Sigmoid colon (tissue), 4 donors: ENCODE results near the gene KREMEN2.

ENCODE experiments used
- POLR2A ChIP-seq, 2 donors: fragments of 450-650 bp; IDR thresholded peaks; one replicate each; pipeline ENCODE4 v1.6.1; 2016; ENCODE audit warnings: antibody characterized with exemption in 2 of 2, mild to moderate bottlenecking in 2 of 2, moderate library complexity in 2 of 2
- POLR2AphosphoS5 ChIP-seq, 4 donors: sonication (generic); formaldehyde crosslinking; IDR thresholded peaks; one replicate each; pipeline ENCODE4 v1.6.1; 2017; ENCODE audit warnings: antibody characterized with exemption in 4 of 4
- TF ChIP-seq, protein P1 (sequence below), 4 experiments: fragments of 450-650 bp in 3 of 4; fragments of 200-600 bp in 1 of 4; IDR thresholded peaks; one replicate each; pipeline ENCODE4 v1.5.1; 2016 to 2019; ENCODE audit warnings: antibody characterized with exemption in 4 of 4, mild to moderate bottlenecking in 3 of 4, moderate library complexity in 2 of 4

DNA sequence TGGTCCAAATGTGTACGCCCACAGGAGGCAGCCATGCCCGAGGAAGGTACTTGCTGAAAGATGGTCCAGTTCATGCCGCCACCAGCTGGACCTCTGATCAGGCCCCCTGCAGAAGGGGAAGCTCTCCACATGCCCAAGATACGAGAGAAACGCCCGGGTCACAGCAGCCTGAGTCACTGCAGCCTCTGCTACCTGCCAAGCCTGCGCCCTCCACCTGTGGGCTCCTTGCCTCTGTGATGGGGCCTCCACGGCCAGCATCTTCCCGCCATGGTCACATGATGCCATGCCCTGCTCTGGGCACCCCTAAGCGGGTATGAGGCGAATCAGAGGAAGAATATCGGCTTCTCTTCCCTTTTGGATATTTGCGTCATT, 13.7 kb upstream of the KREMEN2 start:
- TF ChIP-seq, protein P1, sequence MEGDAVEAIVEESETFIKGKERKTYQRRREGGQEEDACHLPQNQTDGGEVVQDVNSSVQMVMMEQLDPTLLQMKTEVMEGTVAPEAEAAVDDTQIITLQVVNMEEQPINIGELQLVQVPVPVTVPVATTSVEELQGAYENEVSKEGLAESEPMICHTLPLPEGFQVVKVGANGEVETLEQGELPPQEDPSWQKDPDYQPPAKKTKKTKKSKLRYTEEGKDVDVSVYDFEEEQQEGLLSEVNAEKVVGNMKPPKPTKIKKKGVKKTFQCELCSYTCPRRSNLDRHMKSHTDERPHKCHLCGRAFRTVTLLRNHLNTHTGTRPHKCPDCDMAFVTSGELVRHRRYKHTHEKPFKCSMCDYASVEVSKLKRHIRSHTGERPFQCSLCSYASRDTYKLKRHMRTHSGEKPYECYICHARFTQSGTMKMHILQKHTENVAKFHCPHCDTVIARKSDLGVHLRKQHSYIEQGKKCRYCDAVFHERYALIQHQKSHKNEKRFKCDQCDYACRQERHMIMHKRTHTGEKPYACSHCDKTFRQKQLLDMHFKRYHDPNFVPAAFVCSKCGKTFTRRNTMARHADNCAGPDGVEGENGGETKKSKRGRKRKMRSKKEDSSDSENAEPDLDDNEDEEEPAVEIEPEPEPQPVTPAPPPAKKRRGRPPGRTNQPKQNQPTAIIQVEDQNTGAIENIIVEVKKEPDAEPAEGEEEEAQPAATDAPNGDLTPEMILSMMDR (IDR thresholded peaks at IDR 0.05), result no peak
- TF ChIP-seq POLR2A (IDR thresholded peaks at IDR 0.05) (no peak), POLR2AphosphoS5 (IDR thresholded peaks at IDR 0.05) (no peak)
